HG02678 (cell line): ENCODE data around the gene OR2B3.
"Not testable (repeated sequence)": the region's sequence is repeated elsewhere in the genome, so short reads cannot be mapped to it uniquely, and the experiment has no call there.

ENCODE experiments used
- ATAC-seq: cut with Tn5 transposase; IDR thresholded peaks from one replicate; pipeline ENCODE4 v1.9.1; 2021; ENCODE audit warnings: mild to moderate bottlenecking, moderate library complexity; ENCODE audit not compliant: unreplicated experiment

Gene OR2B3, protein sequence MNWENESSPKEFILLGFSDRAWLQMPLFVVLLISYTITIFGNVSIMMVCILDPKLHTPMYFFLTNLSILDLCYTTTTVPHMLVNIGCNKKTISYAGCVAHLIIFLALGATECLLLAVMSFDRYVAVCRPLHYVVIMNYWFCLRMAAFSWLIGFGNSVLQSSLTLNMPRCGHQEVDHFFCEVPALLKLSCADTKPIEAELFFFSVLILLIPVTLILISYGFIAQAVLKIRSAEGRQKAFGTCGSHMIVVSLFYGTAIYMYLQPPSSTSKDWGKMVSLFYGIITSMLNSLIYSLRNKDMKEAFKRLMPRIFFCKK

DNA sequence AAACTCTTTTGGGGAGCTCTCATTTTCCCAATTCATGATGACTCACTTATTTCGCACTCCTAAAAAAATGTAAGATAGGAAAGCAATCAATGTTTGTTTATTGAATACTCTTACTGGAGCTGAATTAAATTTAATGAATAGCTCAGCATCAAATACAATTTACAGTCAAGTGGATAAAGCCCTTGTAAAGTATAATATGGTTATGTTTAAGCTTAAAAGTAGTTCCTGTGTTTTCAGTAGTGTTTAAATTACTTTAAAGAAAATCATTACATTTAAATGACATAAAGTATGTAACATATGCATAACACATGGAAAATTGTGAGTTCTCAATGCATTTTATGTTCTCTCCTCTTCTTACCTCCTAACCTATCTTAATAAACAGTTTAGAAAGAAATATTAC lies at the start of gene OR2B3:
TSS of gene OR2B3 (minus strand) at position 101 of the 400 bp plus-strand sequence. CDS start at position 36, 65 bp downstream.
- ATAC-seq, result no peak

DNA sequence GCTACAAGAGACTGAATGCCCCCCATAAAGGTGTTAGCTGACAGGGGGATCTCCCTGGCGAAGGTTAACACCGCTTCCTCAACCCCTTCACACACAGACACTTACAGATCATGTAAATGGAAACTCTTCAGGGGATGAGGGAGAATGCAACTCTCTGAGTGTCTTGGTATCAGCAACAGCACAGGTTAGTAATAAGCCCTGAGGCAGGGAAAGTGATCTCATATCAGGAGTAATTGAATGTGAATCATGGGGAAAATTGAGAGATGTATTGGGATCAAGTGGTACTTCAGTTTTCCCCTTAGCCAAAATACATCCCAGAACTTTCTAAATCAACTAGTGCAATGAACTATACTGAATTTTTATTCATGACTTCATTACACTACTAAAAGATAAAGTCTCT lies 44.6 kb upstream of the OR2B3 start:
- no peak for ATAC-seq

DNA sequence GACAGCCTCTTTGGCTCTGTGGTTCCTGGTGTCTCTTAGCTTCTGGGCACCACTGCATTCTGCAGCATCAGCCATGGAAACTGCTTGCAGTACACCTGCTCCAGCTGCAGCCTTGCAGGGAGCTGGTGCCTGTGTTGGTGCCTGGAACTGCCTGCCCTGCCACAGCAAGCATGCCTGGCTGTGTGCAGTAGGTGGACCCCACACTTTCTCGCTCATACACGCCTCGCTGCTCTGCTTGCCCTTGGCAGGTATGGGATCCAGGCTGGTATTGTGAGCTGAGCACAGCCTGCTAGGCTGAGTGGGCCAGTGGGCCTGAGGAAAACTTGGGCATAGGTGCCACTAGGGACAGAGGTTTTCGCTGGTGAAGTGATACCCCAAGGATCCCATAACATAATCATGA lies 43.5 kb upstream of the OR2B3 start:
- ATAC-seq, result no peak

DNA sequence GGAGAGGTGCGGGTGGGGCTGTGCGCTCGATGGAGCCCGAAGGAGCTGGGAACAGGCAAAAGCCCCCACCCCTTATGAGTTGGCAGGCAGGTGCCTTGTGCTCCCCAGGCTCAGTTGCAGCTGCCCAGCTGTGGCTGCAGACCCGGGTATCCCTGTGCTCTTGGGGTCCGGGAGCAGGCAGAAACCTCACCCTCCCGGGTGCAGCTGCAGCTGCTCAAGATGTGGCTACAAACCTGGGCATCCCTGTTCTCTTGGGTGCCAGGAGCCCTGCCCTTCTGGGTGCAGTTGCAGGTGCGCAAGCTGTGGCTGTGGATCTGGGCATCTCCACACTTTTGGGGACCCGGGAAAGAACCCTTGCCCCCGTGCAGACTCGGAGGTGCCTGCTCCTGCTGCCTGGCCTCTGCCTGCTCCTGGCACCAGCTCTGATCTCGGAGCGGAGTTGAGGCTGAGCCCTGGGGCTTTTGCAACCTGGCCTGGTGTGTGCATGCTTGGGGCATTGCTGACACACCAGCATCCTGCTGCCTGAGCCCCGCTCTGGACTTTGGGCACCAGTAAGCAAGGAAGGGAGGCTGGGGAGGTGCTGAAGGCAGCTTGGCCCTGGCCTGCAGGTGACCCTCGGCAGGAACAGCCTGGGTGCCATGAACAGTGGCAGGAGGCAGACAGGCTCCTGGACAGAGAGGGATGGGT lies 42.4 kb upstream of the OR2B3 start:
- no peak for ATAC-seq

DNA sequence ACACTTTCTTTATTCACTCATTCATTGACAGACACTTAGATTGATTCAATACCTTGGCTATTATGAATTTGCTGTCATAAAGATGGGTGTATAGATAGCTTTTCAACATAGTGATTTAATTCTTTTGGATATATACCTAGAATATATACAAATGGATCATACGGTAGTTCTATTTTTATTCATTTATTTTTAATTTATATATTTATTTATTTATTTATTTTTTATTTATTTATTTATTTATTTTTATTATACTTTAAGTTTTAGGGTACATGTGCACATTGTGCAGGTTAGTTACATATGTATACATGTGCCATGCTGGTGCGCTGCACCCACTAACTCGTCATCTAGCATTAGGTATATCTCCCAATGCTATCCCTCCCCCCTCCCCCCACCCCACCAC lies 27.9 kb upstream of the OR2B3 start:
- ATAC-seq, result not testable (repeated sequence)

DNA sequence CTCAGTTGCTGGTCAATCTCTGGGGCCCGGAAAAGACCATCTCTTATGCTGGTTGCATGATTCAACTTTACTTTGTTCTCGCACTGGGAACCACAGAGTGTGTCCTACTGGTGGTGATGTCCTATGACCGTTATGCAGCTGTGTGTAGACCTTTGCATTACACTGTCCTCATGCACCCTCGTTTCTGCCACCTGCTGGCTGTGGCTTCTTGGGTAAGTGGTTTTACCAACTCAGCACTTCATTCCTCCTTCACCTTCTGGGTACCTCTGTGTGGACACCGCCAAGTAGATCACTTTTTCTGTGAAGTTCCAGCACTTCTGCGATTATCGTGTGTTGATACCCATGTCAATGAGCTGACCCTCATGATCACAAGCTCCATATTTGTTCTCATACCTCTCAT lies 25.0 kb upstream of the OR2B3 start:
- ATAC-seq, result no peak

DNA sequence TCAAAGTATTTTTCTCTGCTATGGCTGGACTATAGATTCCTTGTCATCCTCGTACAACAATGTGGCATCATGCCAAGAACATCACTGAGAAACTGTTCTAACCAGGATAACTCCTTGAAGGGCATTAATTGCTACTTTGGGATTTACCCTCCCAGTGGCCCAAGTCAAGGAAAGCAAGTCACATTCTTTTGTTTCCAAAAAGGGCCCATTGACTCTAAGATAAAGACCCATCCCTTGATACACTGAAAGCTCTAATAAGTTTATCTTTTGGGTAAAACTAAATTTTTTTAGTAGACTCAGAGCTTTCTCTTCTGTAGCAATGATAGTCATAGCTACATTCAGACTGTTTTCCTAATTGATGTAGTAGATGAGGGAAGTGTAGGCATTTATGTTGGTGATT lies 20.6 kb upstream of the OR2B3 start, which contains the start of gene OR2J3:
TSS of gene OR2J3 (plus strand) at position 301 of the 400 bp plus-strand sequence. CDS start 3,833 bp downstream, outside the sequence.
- ATAC-seq, result no peak

DNA sequence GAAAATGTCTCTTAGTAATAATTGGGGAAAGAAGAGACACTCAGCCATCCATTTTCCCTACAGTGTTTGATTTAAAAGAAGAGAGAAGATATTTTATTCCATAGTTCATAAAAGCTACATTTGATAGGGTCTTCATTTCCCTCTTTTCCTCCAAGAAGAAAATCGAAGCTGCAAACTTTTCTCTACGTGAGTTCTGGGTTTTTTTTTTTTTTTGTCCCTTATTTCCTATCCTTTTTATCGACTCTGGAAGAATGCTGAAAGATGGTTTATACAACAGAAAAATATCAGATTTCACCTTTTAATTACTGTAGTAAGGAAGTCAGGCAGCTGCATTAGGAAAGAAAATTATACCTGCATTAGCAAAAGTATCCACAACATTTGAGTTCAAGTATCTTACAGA lies 12.1 kb upstream of the OR2B3 start, which contains the start of gene OR2J1:
TSS of gene OR2J1 (plus strand) at position 301 of the 400 bp plus-strand sequence. CDS start 1,453 bp downstream, outside the sequence.
- ATAC-seq, result no peak

DNA sequence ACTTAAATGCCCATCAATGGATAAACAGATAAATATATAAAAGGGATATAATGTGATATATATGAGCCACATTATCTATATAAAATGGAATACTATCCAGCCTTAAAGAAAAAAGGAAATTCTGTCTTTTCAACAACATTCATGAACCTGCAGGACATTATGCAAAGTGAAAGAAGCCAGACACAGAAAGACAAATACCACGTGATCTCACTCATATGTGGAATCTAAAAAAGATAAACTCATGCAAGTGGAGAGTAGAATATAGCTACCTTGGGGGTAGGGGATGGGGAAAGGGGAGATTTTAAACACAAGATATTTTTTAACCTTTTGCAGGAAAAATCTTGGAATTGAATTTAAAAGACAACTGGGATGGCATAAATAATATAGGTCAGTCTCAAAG lies 10.7 kb upstream of the OR2B3 start:
- ATAC-seq, result no peak

DNA sequence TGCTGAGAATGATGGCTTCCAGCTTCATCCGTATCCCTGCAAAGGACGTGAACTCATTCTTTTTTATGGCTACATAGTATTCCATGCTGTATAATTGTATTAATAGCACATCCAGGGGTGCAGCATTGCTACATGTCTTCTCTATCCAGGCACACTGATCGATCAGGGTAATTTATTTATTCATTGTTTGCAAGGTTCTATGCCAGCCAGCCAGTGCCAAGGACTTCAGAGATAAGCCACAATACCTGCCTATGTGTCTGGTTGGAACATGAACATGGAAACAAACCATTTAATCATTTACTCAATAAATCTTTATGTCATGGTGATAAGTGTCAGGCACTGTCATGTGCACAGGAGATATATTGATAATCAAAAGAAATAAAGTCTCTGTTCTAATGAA lies 5.8 kb upstream of the OR2B3 start:
- ATAC-seq, result no peak

DNA sequence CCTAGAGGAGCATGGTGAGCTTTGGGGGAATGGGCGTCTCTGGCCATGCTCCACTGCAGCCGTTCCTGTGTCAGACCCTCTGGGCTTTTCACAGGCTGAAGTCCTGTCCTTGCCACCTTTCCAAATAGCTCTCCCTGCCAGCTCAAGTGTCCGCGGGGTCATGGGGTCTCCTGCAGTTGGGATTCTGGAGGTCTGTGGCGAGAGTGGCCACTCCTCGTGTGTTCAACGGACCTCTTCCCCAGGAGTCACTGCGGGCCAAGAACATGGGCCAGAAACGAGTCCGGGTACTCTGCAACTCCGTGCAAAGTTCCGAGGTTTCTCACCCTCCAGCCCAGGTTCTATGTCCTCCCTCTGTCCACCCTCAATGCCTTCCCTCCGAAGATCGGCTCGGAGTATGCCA lies 4.7 kb downstream of the OR2B3 start:
- ATAC-seq, result no peak

DNA sequence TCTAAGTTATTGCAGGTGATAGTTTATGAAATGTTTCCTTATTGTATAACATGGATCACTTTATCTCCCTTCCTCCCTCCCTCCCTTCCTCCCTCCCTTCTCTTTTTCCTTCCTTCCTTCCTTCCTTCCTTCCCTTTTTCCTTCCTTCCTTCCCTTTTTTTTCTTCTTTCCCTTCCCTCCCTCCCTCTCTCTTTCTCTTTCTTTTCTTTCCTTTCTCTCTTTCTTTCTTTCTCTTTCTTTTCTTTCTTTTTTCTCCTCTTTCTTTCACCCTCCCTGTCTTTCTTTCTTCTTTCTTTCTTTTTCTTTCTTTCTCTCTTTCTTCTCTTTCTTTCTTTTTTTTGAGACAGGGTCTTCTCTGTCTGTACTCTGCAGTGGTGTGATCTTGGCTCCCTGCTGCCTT lies 5.8 kb downstream of the OR2B3 start:
- ATAC-seq, result no peak

DNA sequence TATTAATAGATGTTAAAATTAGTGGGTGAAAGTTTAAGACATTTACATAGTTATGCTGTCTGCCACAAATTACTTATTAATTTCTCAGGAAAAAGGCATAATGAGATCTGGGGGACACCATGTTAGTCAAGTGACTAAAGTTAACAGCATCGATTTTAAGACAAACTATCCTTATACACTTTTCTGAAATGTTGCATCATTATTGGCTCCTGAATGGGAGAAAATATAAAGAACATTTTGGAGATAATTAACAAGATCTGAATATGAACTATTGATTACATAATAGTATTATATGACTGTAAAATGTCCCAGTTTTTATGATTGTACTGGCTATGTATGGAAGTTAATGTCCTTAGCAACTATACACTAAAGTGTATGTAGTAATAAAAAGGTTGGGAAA lies 7.9 kb downstream of the OR2B3 start:
- ATAC-seq, result no peak

DNA sequence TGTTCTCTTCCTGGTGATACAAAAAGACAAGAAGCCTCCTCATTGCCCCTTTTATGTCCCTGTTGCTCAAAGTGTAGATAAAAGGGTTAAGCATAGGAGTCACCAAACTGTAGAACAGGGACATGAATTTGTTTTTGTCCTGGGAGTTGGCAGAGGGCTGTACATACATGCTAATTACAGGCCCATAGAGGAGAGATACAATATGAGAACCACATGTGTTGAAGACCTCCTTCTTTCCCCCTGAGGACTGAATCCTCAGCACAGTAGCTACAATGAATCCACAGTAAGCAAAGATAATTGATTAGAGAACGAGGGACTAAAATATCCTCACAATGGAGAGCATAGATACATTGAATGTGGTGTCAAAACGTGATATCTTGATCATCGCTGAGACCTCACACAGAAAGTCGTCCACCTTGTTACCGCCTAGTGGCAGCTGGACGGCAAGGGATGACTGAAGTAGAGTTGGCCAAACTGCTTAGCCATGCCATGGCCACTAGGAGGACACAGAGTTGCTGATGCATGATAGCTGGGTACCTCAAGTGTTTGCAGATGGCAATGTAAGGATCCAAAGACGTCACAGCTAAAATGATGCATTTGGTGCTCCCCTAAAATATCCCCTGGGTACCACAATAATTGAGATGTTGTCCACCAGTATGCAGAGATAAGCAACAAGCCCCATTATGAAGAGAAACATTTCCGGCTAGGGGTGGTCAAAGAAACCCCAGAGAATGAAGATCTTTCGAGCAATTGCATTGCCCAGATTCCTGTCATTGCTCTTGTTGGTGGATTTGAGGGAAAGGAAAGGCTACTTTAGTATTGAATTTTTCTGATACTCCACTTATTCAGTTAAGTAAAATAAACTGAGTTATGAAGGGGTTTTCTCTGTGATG lies 15.0 kb downstream of the OR2B3 start:
- peak; percentile 62 for ATAC-seq

DNA sequence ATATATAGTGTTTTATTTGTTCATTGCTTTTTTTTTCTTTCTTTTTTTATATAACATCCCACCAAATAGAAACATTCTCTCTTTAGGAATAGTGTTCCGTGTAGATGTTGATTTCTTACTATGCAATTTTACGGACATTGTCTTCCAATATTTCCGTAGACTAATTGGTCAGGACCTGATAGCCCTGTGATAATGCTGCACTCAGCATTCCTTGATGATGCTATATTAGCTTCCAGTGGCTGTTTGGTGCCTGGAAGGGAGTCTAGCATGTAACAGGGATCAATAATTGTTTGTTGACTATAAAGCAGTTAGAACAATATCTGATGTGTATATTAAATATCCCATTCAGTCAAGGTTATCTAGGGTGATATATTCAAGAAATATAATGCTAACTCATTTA lies 35.4 kb downstream of the OR2B3 start:
- ATAC-seq, result no peak

DNA sequence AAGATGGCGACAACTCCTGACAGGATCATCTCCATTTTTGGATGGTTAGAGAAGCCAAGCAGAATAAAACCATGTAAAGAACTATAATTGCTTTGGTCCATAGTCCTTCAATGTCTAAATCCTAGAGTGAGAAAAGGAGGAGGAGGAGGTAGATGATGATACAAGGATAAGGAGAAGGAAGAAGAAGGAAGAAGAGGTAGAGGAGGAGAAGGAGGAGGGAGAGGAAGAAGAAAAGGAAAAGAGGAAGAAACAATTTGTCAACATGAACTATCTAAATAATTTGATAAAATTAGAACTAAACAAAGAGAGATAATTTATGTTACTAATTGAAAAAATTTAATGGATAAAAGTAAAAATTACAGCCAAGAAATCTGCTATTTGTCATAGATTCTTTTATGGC lies 42.0 kb downstream of the OR2B3 start, which contains the start of gene OR2W1:
TSS of gene OR2W1 (minus strand) at position 101 of the 400 bp plus-strand sequence. CDS start at position 101, 0 bp downstream.
- ATAC-seq, result no peak
